GM19395 (cell line): Measurements from ENCODE around the gene VPS51.
A peak's percentile ranks its signal among the peaks of the same experiment; 100 is the strongest.

Source experiments
- ATAC-seq: cut with Tn5 transposase; IDR thresholded peaks from one replicate; pipeline ENCODE4 v1.9.1; 2021; ENCODE audit warnings: mild to moderate bottlenecking, moderate library complexity; ENCODE audit not compliant: unreplicated experiment

VPS51 gene

GRCh38 chr11:65071907-65072630 lies 23.9 kb upstream of the VPS51 start:
- ATAC-seq: no peak

GRCh38 chr11:65072631-65072966 lies 23.4 kb upstream of the VPS51 start:
- ATAC-seq: no peak

GRCh38 chr11:65077451-65077850 lies 18.6 kb upstream of the VPS51 start:
- ATAC-seq: no peak

GRCh38 chr11:65078151-65078550 lies 17.9 kb upstream of the VPS51 start:
- no peak for ATAC-seq

GRCh38 chr11:65078786-65079342 lies 17.1 kb upstream of the VPS51 start:
- ATAC-seq: no peak

GRCh38 chr11:65083134-65083833 lies 12.7 kb upstream of the VPS51 start:
- ATAC-seq: peak; percentile 27

GRCh38 chr11:65083834-65084597 lies 12.0 kb upstream of the VPS51 start, which contains the start of the genes CDCA5 and ZFPL1:
Gene CDCA5, minus strand, starts transcription at chr11:65084040. Its CDS starts 62 bp downstream, at chr11:65083978.
Gene ZFPL1, plus strand, starts transcription at chr11:65084222. Its CDS starts 477 bp downstream, at chr11:65084699.
- ATAC-seq: peak; percentile 75

GRCh38 chr11:65084598-65085375 lies 11.2 kb upstream of the VPS51 start:
- ATAC-seq: peak; percentile 9

GRCh38 chr11:65085446-65085845 lies 10.6 kb upstream of the VPS51 start:
- no peak for ATAC-seq

- ATAC-seq: no peak
These were observed 9.2 kb upstream of the VPS51 start for GRCh38 chr11:65086809-65087208.

GRCh38 chr11:65087216-65087615 lies 8.8 kb upstream of the VPS51 start:
- no peak for ATAC-seq

- ATAC-seq: no peak
These were observed 8.2 kb upstream of the VPS51 start for GRCh38 chr11:65087827-65088226.

GRCh38 chr11:65089621-65090020 lies 6.4 kb upstream of the VPS51 start:
- no peak for ATAC-seq

GRCh38 chr11:65090628-65091027 lies 5.4 kb upstream of the VPS51 start:
- no peak for ATAC-seq

GRCh38 chr11:65095427-65095826 lies 587 bp upstream of the VPS51 start:
- ATAC-seq: no peak

GRCh38 chr11:65096926-65097325 lies 912 bp downstream of the VPS51 start:
- ATAC-seq: no peak

GRCh38 chr11:65100674-65101350 lies 4.8 kb downstream of the VPS51 start:
- no peak for ATAC-seq

GRCh38 chr11:65102142-65103095 lies 6.4 kb downstream of the VPS51 start:
- ATAC-seq: no peak

- no peak for ATAC-seq
These were observed 7.5 kb downstream of the VPS51 start for GRCh38 chr11:65103476-65103875.
